Lower lobe of right lung (tissue), 2 donors: ENCODE results near the gene ZDHHC4. TPM values are rescaled to one million over a fixed set of nuclear protein-coding genes. Genes with fewer than 3 reads are reported as not detected.

ENCODE experiments used
- ATAC-seq, 2 donors: fragments of 200-7000 bp; cut with Tn5 transposase; one replicate each; pipeline ENCODE4 v1.9.1; 2020 to 2022; ENCODE audit warnings: mild to moderate bottlenecking in 2 of 2, moderate library complexity in 2 of 2
- DNase-seq: peaks from one replicate; pipeline ENCODE4 v3.0.0-alpha.2; 2020
- H3K27ac ChIP-seq: fragments of 200-600 bp; one replicate; pipeline ENCODE4 v1.8.0; 2022
- H3K27me3 ChIP-seq: fragments of 200-600 bp; one replicate; pipeline ENCODE4 v1.8.0; 2022; ENCODE audit warnings: low read depth
- H3K36me3 ChIP-seq: fragments of 200-600 bp; one replicate; pipeline ENCODE4 v1.8.0; 2022; ENCODE audit warnings: mild to moderate bottlenecking
- H3K4me1 ChIP-seq: fragments of 200-600 bp; one replicate; pipeline ENCODE4 v1.8.0; 2022
- H3K4me3 ChIP-seq: fragments of 200-600 bp; one replicate; pipeline ENCODE4 v1.8.0; 2022; ENCODE audit warnings: mild to moderate bottlenecking
- H3K9me3 ChIP-seq: fragments of 200-600 bp; one replicate; pipeline ENCODE4 v1.8.0; 2022
- CTCF ChIP-seq: fragments of 200-600 bp; IDR thresholded peaks from one replicate; pipeline ENCODE4 v1.8.0; 2022; ENCODE audit warnings: antibody characterized with exemption, mild to moderate bottlenecking
- intact Hi-C: fragments of 100-400 bp; cut with DNase I; formaldehyde crosslinking; loops from one replicate; pipeline ENCODE4 v1.11.0; 2022
- long read RNA-seq: library from polyadenylated mRNA; unstranded; transcript quantifications from one replicate; pipeline ENCODE4 v2.0.0, GENCODE V29; 2021
- total RNA-seq: library from RNA; stranded (reverse); fragmentation: NEBNext Ultra II Directional; extraction: Animal tissue kit (Norgen Biotek cat#: 25700); gene quantifications from one replicate; pipeline ENCODE4 v1.2.1, GENCODE V29; 2021
- donor health status: DM: no; HTN: yes; CAD: no; lungs with severe emphysema.

ZDHHC4 gene
- total RNA-seq = 41.8 TPM
- long read RNA-seq, transcript ZDHHC4-201 (8 exons, 1,259 nt) = major isoform, 13 of 63 reads
- long read RNA-seq, transcript ZDHHC4-203 (9 exons, 1,461 nt) = minor isoform, 12 of 63 reads
- long read RNA-seq, transcript ZDHHC4-205 (8 exons, 1,552 nt) = minor isoform, 12 of 63 reads
- long read RNA-seq, transcript ZDHHC4-206 (8 exons, 1,348 nt) = minor isoform, 6 of 63 reads
- long read RNA-seq, partial matches to known transcripts = 6 of 63 reads
- long read RNA-seq, other reads (novel, unspliced or antisense) = 11 of 63 reads

- intact Hi-C loops = no loop called here
- Histone ChIP-seq H3K4me1 (peaks cover 8% of the 10 kb centered on the region), H3K36me3 (peaks cover 27% of the 10 kb centered on the region), H3K9me3 (no peaks in the 10 kb centered on the region), H3K27me3 (no peaks in the 10 kb centered on the region), H3K27ac (peak within 1 kb of the TSS; percentile 93), H3K4me3 (peak within 1 kb of the TSS; percentile 76)
- TF ChIP-seq CTCF = no peak
- peak; percentile 94 for DNase-seq
- peak; percentile 97 to 99 for ATAC-seq
These were observed at the start of gene ZDHHC4 for GRCh38 chr7:6577369-6578113. TSS of gene ZDHHC4 (plus strand) at chr7:6577454. CDS start at chr7:6580562, 3,108 bp downstream.

DNA sequence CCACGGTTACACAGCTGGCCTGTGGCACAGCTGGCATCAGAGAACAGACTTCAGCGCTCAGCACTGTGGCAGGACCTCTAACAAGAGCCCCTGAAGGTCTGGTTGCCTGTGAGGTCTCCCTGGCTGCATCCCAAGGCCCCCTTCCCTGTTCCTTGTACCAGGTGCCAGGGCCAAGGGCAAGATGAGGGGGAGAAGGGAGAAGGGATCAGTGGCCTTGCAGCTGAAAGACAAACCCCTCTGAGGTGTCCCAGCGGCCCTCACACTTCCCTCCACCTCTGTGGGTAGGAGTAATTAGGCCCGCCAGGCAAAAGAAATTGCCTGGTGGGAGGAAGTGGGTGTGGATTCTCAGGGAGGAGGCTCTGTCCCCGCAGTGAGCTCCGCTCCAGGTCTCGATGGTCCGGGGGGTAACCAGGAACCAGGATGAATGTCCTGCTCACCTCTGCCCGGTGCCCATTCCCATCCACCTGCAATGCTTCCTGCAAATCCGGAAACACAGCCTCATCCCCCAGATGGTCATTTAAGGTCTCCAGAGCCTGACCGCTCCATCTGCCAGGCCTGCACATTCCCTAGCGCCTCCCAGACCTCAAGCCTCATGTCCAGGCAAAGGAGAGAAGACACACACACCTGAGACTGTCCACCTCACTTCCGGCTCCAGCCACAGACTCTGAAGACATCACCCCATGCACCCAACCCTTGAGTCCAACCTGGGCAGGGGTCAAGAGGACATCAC lies 48.7 kb upstream of the ZDHHC4 start:
- Histone ChIP-seq H3K4me1 (peaks cover 7% of the 10 kb centered on the region), H3K27ac (no peak overlapping the region), H3K36me3 (no peaks in the 10 kb centered on the region), H3K9me3 (no peaks in the 10 kb centered on the region), H3K27me3 (peaks cover 80% of the 10 kb centered on the region), H3K4me3 (no peak overlapping the region)
- TF ChIP-seq CTCF = no peak
- intact Hi-C loops = no loop called here
- ATAC-seq = no peak
- no peak for DNase-seq

- Histone ChIP-seq H3K4me1 (peaks cover 7% of the 10 kb centered on the region), H3K9me3 (no peaks in the 10 kb centered on the region), H3K27me3 (peaks cover 71% of the 10 kb centered on the region), H3K36me3 (no peaks in the 10 kb centered on the region), H3K27ac (no peak overlapping the region), H3K4me3 (no peak overlapping the region)
- TF ChIP-seq CTCF = no peak
- intact Hi-C loops = no loop called here
- no peak for DNase-seq
- ATAC-seq = no peak
These were observed 47.6 kb upstream of the ZDHHC4 start for GRCh38 chr7:6529643-6530042.

GRCh38 chr7:6530626-6531491 lies 46.4 kb upstream of the ZDHHC4 start:
- H3K9me3 ChIP-seq = no peaks in the 10 kb centered on the region
- TF ChIP-seq CTCF = no peak
- peak; percentile 34 to 36 for ATAC-seq
- H3K4me3 ChIP-seq = peak overlapping the region; percentile 40
- H3K36me3 ChIP-seq = no peaks in the 10 kb centered on the region
- no peak for DNase-seq
- intact Hi-C loops = no loop called here
- no peak overlapping the region for H3K27ac ChIP-seq
- H3K27me3 ChIP-seq = peaks cover 68% of the 10 kb centered on the region
- peaks cover 7% of the 10 kb centered on the region for H3K4me1 ChIP-seq
